ENCODE results near the gene ARHGEF11.

ARHGEF11 gene

DNA sequence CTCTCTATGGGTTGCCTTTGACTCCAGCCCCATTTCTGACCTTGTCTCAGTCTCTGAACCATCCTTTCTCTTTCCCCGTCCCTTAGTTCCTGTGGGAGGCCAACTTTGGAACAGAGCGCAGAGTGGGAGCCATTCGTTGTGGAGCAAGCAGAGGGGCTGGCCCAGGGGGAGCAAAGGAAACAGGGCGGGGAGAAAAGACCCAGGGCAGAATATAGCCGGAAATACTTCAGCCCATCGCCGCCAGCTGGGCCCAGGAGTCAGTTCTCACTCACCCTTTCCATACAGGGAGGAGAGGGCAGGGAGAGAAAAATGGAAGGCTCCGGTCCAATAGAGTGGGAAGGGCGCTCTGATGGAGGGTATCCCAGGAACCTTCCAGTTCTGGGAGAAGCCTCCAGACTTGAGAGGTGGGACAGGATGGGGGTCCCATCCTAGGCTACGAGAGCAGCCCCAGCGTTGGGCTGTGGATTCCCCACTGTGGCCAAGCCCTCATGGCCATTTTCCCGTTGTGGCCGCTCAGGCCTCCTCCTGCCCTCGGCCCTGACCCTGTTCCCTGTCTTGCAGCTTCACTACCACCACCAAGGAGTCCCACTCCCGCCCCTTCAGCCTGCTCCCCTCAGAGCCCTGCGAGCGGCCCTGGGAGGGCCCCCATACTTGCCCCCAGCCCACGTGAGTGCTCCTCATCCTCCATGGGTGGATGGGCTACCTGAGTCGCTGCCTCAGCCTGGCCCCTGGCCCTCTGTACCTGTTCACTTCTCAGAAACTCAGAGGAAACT, 141.2 kb downstream of the ARHGEF11 start:
- no peak overlapping the region for H2BK12ac ChIP-seq (ENCODE audit: low read length in 2 of 2)
- H4K8ac ChIP-seq (ENCODE audit: low read length), result no peak overlapping the region

DNA sequence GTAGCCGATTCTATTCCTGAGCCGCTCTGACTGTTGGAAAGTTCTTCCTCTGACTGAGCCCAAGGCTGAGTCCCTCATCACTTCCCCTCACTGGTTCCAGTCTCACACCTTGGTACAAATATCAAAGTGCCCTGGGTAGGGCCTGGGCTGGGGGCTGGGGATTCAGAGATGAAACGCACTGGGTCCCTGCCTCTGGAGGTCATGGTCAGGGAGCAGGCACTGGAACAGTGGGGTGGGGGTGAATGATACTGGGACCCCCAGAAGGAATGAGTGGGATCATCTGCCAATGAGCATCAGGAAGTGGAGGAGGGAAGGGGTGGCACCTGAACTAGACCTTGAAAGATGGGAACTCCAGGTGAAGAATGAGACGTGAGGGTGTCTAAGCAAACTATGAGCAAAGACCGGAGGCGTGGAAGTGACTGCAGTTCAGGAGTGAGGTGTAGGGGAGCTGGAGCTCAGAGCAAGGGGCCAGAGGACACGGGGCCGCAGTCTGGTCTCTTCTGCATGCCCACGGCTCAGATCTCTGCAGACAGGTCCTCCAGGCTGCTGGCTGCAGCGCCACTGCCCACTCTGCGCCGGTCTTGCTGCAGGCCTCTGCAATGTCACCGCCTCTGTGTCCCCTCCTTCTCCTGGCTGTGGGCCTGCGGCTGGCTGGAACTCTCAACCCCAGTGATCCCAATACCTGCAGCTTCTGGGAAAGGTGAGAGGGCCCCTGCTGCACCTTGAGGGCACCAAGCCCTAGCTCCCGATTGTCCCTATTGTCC, 142.0 kb downstream of the ARHGEF11 start:
- Histone ChIP-seq H3K14ac (ENCODE audit: low read length in 2 of 2) (no peak overlapping the region), H3K4me3 (ENCODE audit: insufficient read depth in 1 of 2, low read depth in 1 of 2, low read length in 2 of 2) (no peak overlapping the region), H3K4me2 (ENCODE audit: low read length, poor library complexity, severe bottlenecking) (no peak overlapping the region), H2BK5ac (ENCODE audit: low read depth, low read length, poor library complexity, severe bottlenecking) (no peak overlapping the region), H3K9ac (ENCODE audit: low read length) (no peak overlapping the region), H2AFZ (ENCODE audit: low read depth, low read length) (no peak overlapping the region), H2BK15ac (ENCODE audit: low read depth, poor library complexity, severe bottlenecking) (no peak overlapping the region), H3K36me3 (ENCODE audit: control insufficient read depth in 1 of 2, insufficient read depth in 2 of 2, low read depth in 1 of 2, low read length in 2 of 2) (peaks cover 0 to 36% of the 10 kb centered on the region in 2 experiments), H3K4ac (ENCODE audit: low read depth in 1 of 2, low read length in 2 of 2) (no peak overlapping the region), H3K27me3 (ENCODE audit: control insufficient read depth in 1 of 2, insufficient read depth in 1 of 2, low read length in 2 of 2) (no peaks in the 10 kb centered on the region), H4K8ac (ENCODE audit: low read length) (no peak overlapping the region), H3K79me1 (replicated peaks; ENCODE audit: low read length, poor library complexity, severe bottlenecking) (peaks cover 57% of the 10 kb centered on the region), H3K23ac (ENCODE audit: low read length in 2 of 2) (no peak overlapping the region), H2BK120ac (ENCODE audit: low read depth, low read length) (no peak overlapping the region), H3K27ac (ENCODE audit: low read length, poor library complexity, severe bottlenecking) (no peak overlapping the region), H4K91ac (ENCODE audit: low read length) (no peak overlapping the region), H2BK12ac (ENCODE audit: low read length in 2 of 2) (peak overlapping the region in 1 of 2 experiments; percentile 10), H3K18ac (ENCODE audit: low read depth in 1 of 2, low read length in 2 of 2) (no peak overlapping the region), H3K4me1 (ENCODE audit: control insufficient read depth, insufficient read depth, low read depth, low read length) (peaks cover 41% of the 10 kb centered on the region), H3K9me3 (ENCODE audit: control insufficient read depth, low read length) (no peaks in the 10 kb centered on the region), H2AK5ac (ENCODE audit: low read length, severe bottlenecking) (no peak overlapping the region)
- WGBS, result 94% methylated on average over 15 of the region's 15 CpGs
- no peak for DNase-seq

More for the DNA sequence above, 141.2 kb downstream of the ARHGEF11 start:
- H3K9me3 ChIP-seq (ENCODE audit: control insufficient read depth, low read length), result no peaks in the 10 kb centered on the region
- no peaks in the 10 kb centered on the region for H3K27me3 ChIP-seq (ENCODE audit: control insufficient read depth in 1 of 2, insufficient read depth in 1 of 2, low read length in 2 of 2)
- H2AK5ac ChIP-seq (ENCODE audit: low read length, severe bottlenecking), result no peak overlapping the region
- WGBS, result 95% methylated on average over 15 of the region's 19 CpGs
- peaks cover 57% of the 10 kb centered on the region for H3K79me1 ChIP-seq (replicated peaks; ENCODE audit: low read length, poor library complexity, severe bottlenecking)
- no peak overlapping the region for H2BK15ac ChIP-seq (ENCODE audit: low read depth, poor library complexity, severe bottlenecking)
- no peak overlapping the region for H3K18ac ChIP-seq (ENCODE audit: low read depth in 1 of 2, low read length in 2 of 2)
- no peak overlapping the region for H2AFZ ChIP-seq (ENCODE audit: low read depth, low read length)
- H3K4me3 ChIP-seq (ENCODE audit: insufficient read depth in 1 of 2, low read depth in 1 of 2, low read length in 2 of 2), result no peak overlapping the region
- no peak overlapping the region for H3K4ac ChIP-seq (ENCODE audit: low read depth in 1 of 2, low read length in 2 of 2)
- H3K23ac ChIP-seq (ENCODE audit: low read length in 2 of 2), result no peak overlapping the region
- H3K27ac ChIP-seq (ENCODE audit: low read length, poor library complexity, severe bottlenecking), result no peak overlapping the region
- H3K4me1 ChIP-seq (ENCODE audit: control insufficient read depth, insufficient read depth, low read depth, low read length), result peaks cover 37% of the 10 kb centered on the region
- no peak for DNase-seq
- no peak overlapping the region for H2BK120ac ChIP-seq (ENCODE audit: low read depth, low read length)
- H2BK5ac ChIP-seq (ENCODE audit: low read depth, low read length, poor library complexity, severe bottlenecking), result no peak overlapping the region
- no peak overlapping the region for H4K91ac ChIP-seq (ENCODE audit: low read length)
- H3K9ac ChIP-seq (ENCODE audit: low read length), result no peak overlapping the region
- H3K4me2 ChIP-seq (ENCODE audit: low read length, poor library complexity, severe bottlenecking), result no peak overlapping the region
- H3K36me3 ChIP-seq (ENCODE audit: control insufficient read depth in 1 of 2, insufficient read depth in 2 of 2, low read depth in 1 of 2, low read length in 2 of 2), result peaks cover 0 to 45% of the 10 kb centered on the region in 2 experiments
- no peak overlapping the region for H3K14ac ChIP-seq (ENCODE audit: low read length in 2 of 2)

DNA sequence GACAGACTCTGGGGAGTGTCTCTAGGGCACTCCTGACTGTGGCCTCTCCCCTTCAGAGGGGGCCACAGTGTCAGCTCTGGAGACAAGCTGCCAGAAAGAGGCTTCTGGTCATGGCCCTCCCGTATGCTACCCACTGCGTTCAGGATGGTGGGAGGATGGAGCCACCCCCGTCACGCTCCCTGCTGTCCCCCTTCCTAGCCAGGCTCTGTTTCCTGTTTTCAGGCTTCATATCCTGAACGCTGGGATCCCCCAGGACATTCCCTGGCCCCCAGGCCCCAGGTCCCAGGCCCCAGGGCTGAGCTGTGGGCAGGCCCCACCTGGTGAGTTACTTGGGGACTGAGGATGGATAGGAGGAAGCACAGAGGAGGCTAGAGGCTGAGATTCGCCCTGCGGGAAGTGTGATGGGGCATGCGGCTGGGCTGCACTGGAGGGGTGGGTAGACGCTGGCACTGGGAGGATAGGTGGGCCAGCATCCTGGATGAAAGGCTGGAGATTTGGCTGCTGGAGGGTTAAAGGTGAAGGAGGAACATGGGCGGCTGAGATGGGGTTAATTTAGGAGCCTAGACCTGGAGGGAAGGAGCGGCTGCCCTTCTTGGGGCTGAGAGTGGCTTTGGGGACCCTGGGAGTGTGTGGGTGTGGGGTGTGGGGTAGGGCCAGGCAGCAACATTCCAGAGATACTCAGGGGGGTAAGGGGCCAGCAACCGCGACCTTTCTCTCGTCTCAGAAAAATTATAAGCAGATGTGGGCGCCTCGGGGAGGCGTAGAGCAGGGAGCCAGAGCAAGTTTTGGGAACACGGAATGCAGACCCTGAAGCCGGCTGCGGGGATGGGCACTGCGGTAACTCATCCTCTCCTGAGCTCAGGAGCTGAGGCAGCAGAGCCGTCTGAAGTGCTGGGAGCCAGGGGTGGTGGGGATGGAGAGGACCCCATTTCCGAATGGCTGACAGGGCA, 143.3 kb downstream of the ARHGEF11 start:
- Histone ChIP-seq H2BK120ac (ENCODE audit: low read depth, low read length) (no peak overlapping the region), H3K4me3 (ENCODE audit: insufficient read depth in 1 of 2, low read depth in 1 of 2, low read length in 2 of 2) (peak overlapping the region in 1 of 2 experiments; percentile 0), H3K18ac (ENCODE audit: low read depth in 1 of 2, low read length in 2 of 2) (peak overlapping the region in 1 of 2 experiments; percentile 68), H4K8ac (ENCODE audit: low read length) (no peak overlapping the region), H3K27me3 (ENCODE audit: control insufficient read depth in 1 of 2, insufficient read depth in 1 of 2, low read length in 2 of 2) (no peaks in the 10 kb centered on the region), H2BK5ac (ENCODE audit: low read depth, low read length, poor library complexity, severe bottlenecking) (no peak overlapping the region), H3K4me1 (ENCODE audit: control insufficient read depth, insufficient read depth, low read depth, low read length) (peaks cover 46% of the 10 kb centered on the region), H3K9me3 (ENCODE audit: control insufficient read depth, low read length) (no peaks in the 10 kb centered on the region), H2AK5ac (ENCODE audit: low read length, severe bottlenecking) (peak overlapping the region; percentile 14), H3K27ac (ENCODE audit: low read length, poor library complexity, severe bottlenecking) (no peak overlapping the region), H3K4ac (ENCODE audit: low read depth in 1 of 2, low read length in 2 of 2) (peak overlapping the region in 1 of 2 experiments; percentile 21), H3K23ac (ENCODE audit: low read length in 2 of 2) (no peak overlapping the region), H3K36me3 (ENCODE audit: control insufficient read depth in 1 of 2, insufficient read depth in 2 of 2, low read depth in 1 of 2, low read length in 2 of 2) (peaks cover 0 to 25% of the 10 kb centered on the region in 2 experiments), H2AFZ (ENCODE audit: low read depth, low read length) (no peak overlapping the region), H4K91ac (ENCODE audit: low read length) (peak overlapping the region; percentile 9), H3K79me1 (replicated peaks; ENCODE audit: low read length, poor library complexity, severe bottlenecking) (peaks cover 54% of the 10 kb centered on the region), H3K9ac (ENCODE audit: low read length) (peak overlapping the region; percentile 26), H3K4me2 (ENCODE audit: low read length, poor library complexity, severe bottlenecking) (no peak overlapping the region), H2BK15ac (ENCODE audit: low read depth, poor library complexity, severe bottlenecking) (no peak overlapping the region), H3K14ac (ENCODE audit: low read length in 2 of 2) (no peak overlapping the region), H2BK12ac (ENCODE audit: low read length in 2 of 2) (no peak overlapping the region)
- no peak for DNase-seq
- 70% methylated on average over 22 of the region's 23 CpGs for WGBS
